Measurements from ENCODE around the gene CCDC57. TPM values are rescaled to one million over a fixed set of nuclear protein-coding genes. Genes with fewer than 3 reads are reported as not detected.

Gene CCDC57
- total RNA-seq, 6 experiments from 2014 or later, result 10.1 to 37.4 (median 17.2) TPM

- TF ChIP-seq POLR2A (IDR thresholded peaks at IDR 0.05) (no peak), CTCF (IDR thresholded peaks at IDR 0.05) (no peak)
- DNase-seq (peak in 1 of 3 donors; percentile 52), ATAC-seq (no peak)
- Histone ChIP-seq H3K4me1 (peaks cover 0 to 28% (median 10%) of the 10 kb centered on the region in 4 donors), H3K27me3 (no peaks in the 10 kb centered on the region), H3K27ac (peak overlapping the region in 1 of 3 donors; percentile 59), H3K4me3 (no peak overlapping the region), H3K36me3 (peaks cover 0 to 83% (median 43%) of the 10 kb centered on the region in 4 donors), H3K9me3 (no peaks in the 10 kb centered on the region)
- WGBS (ENCODE audit: insufficient coverage, low coverage, low lambda C conversion rate, missing lambda C conversion rate), result no CpG with 5 or more reads among the region's 40 CpGs
- intact Hi-C loops (cut with DNase I), result loop anchor here in 1 of 2 donors (10.0 kb wide), 1 partner anchor 58 kb away; the partner anchor contains the start of genes DCXR and RAC3
These were observed 119.5 kb downstream of the CCDC57 start for GRCh38 chr17:82092995-82093751.

GRCh38 chr17:82092628-82092994 is 120.0 kb downstream of the CCDC57 start:
- no peaks in the 10 kb centered on the region for H3K27me3 ChIP-seq
- no peak overlapping the region for H3K27ac ChIP-seq
- ATAC-seq (no peak), DNase-seq (peak in 1 of 3 donors; percentile 44)
- WGBS (ENCODE audit: insufficient coverage, low coverage, low lambda C conversion rate, missing lambda C conversion rate), result no CpG with 5 or more reads among the region's 20 CpGs
- TF ChIP-seq POLR2A (IDR thresholded peaks at IDR 0.05) (no peak), CTCF (IDR thresholded peaks at IDR 0.05) (no peak)
- peaks cover 0 to 89% (median 46%) of the 10 kb centered on the region in 4 donors for H3K36me3 ChIP-seq
- H3K4me1 ChIP-seq, result peaks cover 0 to 28% (median 10%) of the 10 kb centered on the region in 4 donors
- intact Hi-C loops (cut with DNase I), result loop anchor here in 1 of 2 donors (10.0 kb wide), 1 partner anchor 58 kb away; the partner anchor contains the start of genes DCXR and RAC3
- H3K9me3 ChIP-seq, result no peaks in the 10 kb centered on the region
- no peak overlapping the region for H3K4me3 ChIP-seq

DNA sequence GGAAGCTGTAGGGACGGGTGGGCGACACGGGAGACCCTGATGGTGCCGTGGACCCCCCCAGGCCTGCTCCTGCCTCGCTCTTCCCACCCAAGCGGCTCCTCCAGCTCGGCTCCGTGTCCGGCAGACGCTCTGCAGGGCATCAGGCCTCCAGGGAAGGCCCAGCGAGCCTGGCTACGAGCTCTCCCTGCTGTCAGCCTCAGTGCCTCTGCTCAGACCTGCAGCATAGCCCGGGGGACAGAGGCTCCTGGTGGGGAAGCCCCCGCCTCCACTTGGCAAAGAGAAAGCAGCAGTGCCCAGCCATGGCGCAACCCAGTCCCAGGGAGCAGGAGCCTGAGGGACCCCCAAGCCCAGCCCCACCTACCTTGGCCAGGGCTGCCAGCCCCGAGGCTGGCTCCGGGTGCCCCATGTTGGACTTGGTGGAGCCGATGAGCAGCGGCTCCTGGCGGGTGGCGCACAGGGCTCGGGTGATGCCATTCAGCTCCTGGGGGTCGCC is 120.5 kb downstream of the CCDC57 start:
- no CpG with 5 or more reads among the region's 23 CpGs for WGBS (ENCODE audit: insufficient coverage, low coverage, low lambda C conversion rate, missing lambda C conversion rate)
- intact Hi-C loops (cut with DNase I), result loop anchor here in 1 of 2 donors (10.0 kb wide), 1 partner anchor 57 kb away; the partner anchor contains the start of genes DCXR and RAC3
- peaks cover 0 to 93% (median 49%) of the 10 kb centered on the region in 4 donors for H3K36me3 ChIP-seq
- DNase-seq (peak in 1 of 3 donors; percentile 51), ATAC-seq (no peak)
- TF ChIP-seq CTCF (IDR thresholded peaks at IDR 0.05) (no peak), POLR2A (IDR thresholded peaks at IDR 0.05) (no peak)
- H3K4me3 ChIP-seq, result no peak overlapping the region
- no peaks in the 10 kb centered on the region for H3K27me3 ChIP-seq
- peaks cover 0 to 28% (median 10%) of the 10 kb centered on the region in 4 donors for H3K4me1 ChIP-seq
- H3K27ac ChIP-seq, result no peak overlapping the region
- H3K9me3 ChIP-seq, result no peaks in the 10 kb centered on the region

DNA sequence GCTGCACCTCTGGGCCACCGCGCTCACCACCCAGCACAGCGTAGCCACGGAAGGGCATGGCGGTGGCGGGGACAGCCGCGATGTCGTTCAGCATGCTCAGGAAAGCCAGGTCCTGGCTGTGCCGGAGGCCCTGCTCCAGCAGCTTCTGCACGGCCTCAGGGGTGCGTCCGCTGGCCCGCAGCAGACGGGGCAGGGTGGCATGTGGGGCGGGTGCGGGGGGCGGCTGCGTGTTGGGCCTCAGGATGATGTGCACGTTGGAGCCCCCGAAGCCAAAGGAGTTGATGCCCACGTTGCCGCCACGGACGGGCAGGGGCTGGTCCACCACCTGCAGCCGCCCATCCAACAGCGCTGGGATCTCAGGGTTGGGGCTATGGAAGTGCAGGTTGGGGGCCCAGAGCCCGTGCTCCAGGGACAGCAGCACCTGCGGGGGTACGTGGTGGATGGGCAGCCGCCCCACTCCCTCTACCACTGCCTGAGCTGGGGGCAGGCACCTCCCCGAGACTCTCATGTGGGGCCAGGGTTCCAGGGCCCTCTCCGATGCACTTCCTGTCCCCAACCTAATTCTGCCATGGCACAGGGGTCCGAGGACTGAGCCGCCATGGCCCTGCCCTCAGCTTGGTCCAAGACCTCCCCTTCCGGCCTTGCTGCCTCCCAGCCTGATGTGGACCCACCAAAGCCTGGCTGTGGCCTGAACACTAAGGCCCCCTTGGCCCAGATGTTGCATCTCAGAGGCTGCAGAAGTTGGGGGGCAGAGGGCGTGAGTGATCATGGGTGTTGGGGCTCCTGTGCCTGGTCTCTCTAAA is 121.2 kb downstream of the CCDC57 start:
- peak in 1 of 3 donors; percentile 53 for DNase-seq

More for the DNA sequence above, 121.2 kb downstream of the CCDC57 start:
- no peak for ATAC-seq
- H3K36me3 ChIP-seq, result peaks cover 0 to 100% (median 53%) of the 10 kb centered on the region in 4 donors
- TF ChIP-seq POLR2A (IDR thresholded peaks at IDR 0.05), result no peak
- TF ChIP-seq CTCF (IDR thresholded peaks at IDR 0.05), result no peak
- H3K27ac ChIP-seq, result no peak overlapping the region
- intact Hi-C loops (cut with DNase I), result loop anchor here in 1 of 2 donors (10.0 kb wide), 1 partner anchor 57 kb away; the partner anchor contains the start of genes DCXR and RAC3
- no peak overlapping the region for H3K4me3 ChIP-seq
- no peaks in the 10 kb centered on the region for H3K27me3 ChIP-seq
- H3K9me3 ChIP-seq, result no peaks in the 10 kb centered on the region
- WGBS (ENCODE audit: insufficient coverage, low coverage, low lambda C conversion rate, missing lambda C conversion rate), result 85% methylated on average over 8 of the region's 37 CpGs
- H3K4me1 ChIP-seq, result peaks cover 0 to 23% (median 10%) of the 10 kb centered on the region in 4 donors

Data from right lobe of liver (tissue), 6 donors.